WTC11 (cell line): Measurements from ENCODE around the gene SLC22A31. TPM values are rescaled to one million over a fixed set of nuclear protein-coding genes. Genes with fewer than 3 reads are reported as not detected.

ENCODE experiments used
- ATAC-seq: fragments of 200-7000 bp; cut with Tn5 transposase; 2 replicates; pipeline ENCODE4 v1.10.0; 2021; ENCODE audit warnings: mild to moderate bottlenecking, moderate library complexity
- CTCF ChIA-PET: fragments of 300-600 bp; sonication (Branson Sonifier 250); formaldehyde crosslinking; loops from one replicate; lab custom pipeline; 2021; ENCODE audit warnings: antibody characterized with exemption; lab: Charles Lee
- POLR2A ChIA-PET: fragments of 350-600 bp; sonication (Branson Sonifier 250); formaldehyde crosslinking; loops from one replicate; lab custom pipeline; 2021; ENCODE audit warnings: antibody characterized with exemption; lab: Charles Lee
- DNase-seq: peaks from one replicate; pipeline ENCODE4 v3.0.0; 2021; ENCODE audit warnings: low spot score
- H3K27ac Mint-ChIP-seq: 2 replicates; pipeline ENCODE4 v1.8.0; 2021; ENCODE audit warnings: mixed read lengths
- H3K27me3 Mint-ChIP-seq: 2 replicates; pipeline ENCODE4 v1.8.0; 2021; ENCODE audit warnings: low read depth, mild to moderate bottlenecking, moderate library complexity, mixed read lengths
- H3K36me3 Mint-ChIP-seq: 2 replicates; pipeline ENCODE4 v1.8.0; 2021; ENCODE audit warnings: mixed read lengths
- H3K4me1 Mint-ChIP-seq: 2 replicates; pipeline ENCODE4 v1.8.0; 2022; ENCODE audit warnings: mixed read lengths
- H3K4me3 Mint-ChIP-seq: 2 replicates; pipeline ENCODE4 v1.8.0; 2021; ENCODE audit warnings: mild to moderate bottlenecking, moderate library complexity, mixed read lengths
- H3K9me3 Mint-ChIP-seq: 2 replicates; pipeline ENCODE4 v1.8.0; 2021; ENCODE audit warnings: mixed read lengths
- CREM ChIP-seq: sonication (generic); formaldehyde crosslinking; IDR thresholded peaks from 2 replicates; pipeline ENCODE4 v1.8.1; 2022; ENCODE audit warnings: mild to moderate bottlenecking, missing genetic modification reagents, moderate library complexity
- ELF4 ChIP-seq: sonication (generic); formaldehyde crosslinking; IDR thresholded peaks from 2 replicates; pipeline ENCODE4 v1.8.1; 2022; ENCODE audit warnings: low read depth, mild to moderate bottlenecking, moderate library complexity, missing genetic modification reagents
- ETV6 ChIP-seq: sonication (generic); formaldehyde crosslinking; IDR thresholded peaks from 2 replicates; pipeline ENCODE4 v1.8.1; 2022; ENCODE audit warnings: mild to moderate bottlenecking, missing genetic modification reagents
- FOXJ3 ChIP-seq: sonication (generic); formaldehyde crosslinking; IDR thresholded peaks from 2 replicates; pipeline ENCODE4 v1.9.0; 2021; ENCODE audit warnings: missing genetic modification reagents, mild to moderate bottlenecking, borderline replicate concordance
- HMGA2 ChIP-seq: fragments of 250-450 bp; sonication (Bioruptor Pico); IDR thresholded peaks from 2 replicates; pipeline ENCODE4 v1.4.0; 2021; ENCODE audit warnings: mild to moderate bottlenecking, moderate library complexity
- IRF2 ChIP-seq: sonication (generic); formaldehyde crosslinking; IDR thresholded peaks from 2 replicates; pipeline ENCODE4 v1.8.0; 2022; ENCODE audit warnings: low read depth, missing genetic modification reagents, borderline replicate concordance
- JAZF1 ChIP-seq: fragments of 250-450 bp; sonication (Bioruptor Pico); IDR thresholded peaks from 2 replicates; pipeline ENCODE4 v1.9.0; 2021; ENCODE audit warnings: moderate library complexity, mild to moderate bottlenecking, inconsistent platforms
- MXD4 ChIP-seq: fragments of 250-450 bp; sonication (Bioruptor Pico); IDR thresholded peaks from 2 replicates; pipeline ENCODE4 v1.8.0; 2021; ENCODE audit warnings: mild to moderate bottlenecking, moderate library complexity, borderline replicate concordance
- MYBL2 ChIP-seq: sonication (generic); formaldehyde crosslinking; IDR thresholded peaks from 2 replicates; pipeline ENCODE4 v1.8.1; 2023; ENCODE audit warnings: mild to moderate bottlenecking, moderate library complexity, missing genetic modification reagents
- SP1 ChIP-seq: sonication (generic); formaldehyde crosslinking; conservative IDR thresholded peaks from 2 replicates; pipeline ENCODE4 v1.8.1; 2022; ENCODE audit warnings: missing genetic modification reagents
- TEAD4 ChIP-seq: sonication (generic); formaldehyde crosslinking; IDR thresholded peaks from 2 replicates; pipeline ENCODE4 v1.8.0; 2022; ENCODE audit warnings: mild to moderate bottlenecking, missing genetic modification reagents
- TP53 ChIP-seq: sonication (generic); formaldehyde crosslinking; IDR thresholded peaks from 2 replicates; pipeline ENCODE4 v1.8.1; 2023; ENCODE audit warnings: mild to moderate bottlenecking, missing genetic modification reagents
- ZBTB21 ChIP-seq: sonication (generic); formaldehyde crosslinking; IDR thresholded peaks from 2 replicates; pipeline ENCODE4 v1.8.1; 2023; ENCODE audit warnings: mild to moderate bottlenecking, missing genetic modification reagents, borderline replicate concordance
- ZNF121 ChIP-seq: sonication (generic); formaldehyde crosslinking; IDR thresholded peaks from 2 replicates; pipeline ENCODE4 v1.8.0; 2023; ENCODE audit warnings: missing genetic modification reagents
- ZNF232 ChIP-seq: sonication (generic); formaldehyde crosslinking; IDR thresholded peaks from 2 replicates; pipeline ENCODE4 v1.8.0; 2022; ENCODE audit warnings: mild to moderate bottlenecking, missing genetic modification reagents
- ZNF317 ChIP-seq: sonication (generic); formaldehyde crosslinking; IDR thresholded peaks from 2 replicates; pipeline ENCODE4 v1.8.1; 2023; ENCODE audit warnings: low read depth, mild to moderate bottlenecking, moderate library complexity, missing genetic modification reagents, borderline replicate concordance
- total RNA-seq: library from RNA; stranded (reverse); gene quantifications from 3 replicates; pipeline ENCODE4 v1.2.3, GENCODE V29; 2021
- TF ChIP-seq, protein P1 (sequence below): sonication (generic); formaldehyde crosslinking; IDR thresholded peaks from 2 replicates; pipeline ENCODE4 v1.8.0; 2023; ENCODE audit warnings: missing genetic modification reagents, mild to moderate bottlenecking, borderline replicate concordance
- TF ChIP-seq, protein P2 (sequence below): sonication (generic); formaldehyde crosslinking; IDR thresholded peaks from 2 replicates; pipeline ENCODE4 v1.8.1; 2022; ENCODE audit warnings: missing genetic modification reagents, borderline replicate concordance
- TF ChIP-seq, protein P3 (sequence below): fragments of 200-600 bp; IDR thresholded peaks from 2 replicates; pipeline ENCODE4 v1.8.0; 2022; ENCODE audit warnings: antibody characterized with exemption
- TF ChIP-seq, protein P4 (sequence below): sonication (generic); formaldehyde crosslinking; IDR thresholded peaks from 2 replicates; pipeline ENCODE4 v1.8.0; 2023; ENCODE audit warnings: missing genetic modification reagents
- TF ChIP-seq, protein P5 (sequence below): sonication (generic); formaldehyde crosslinking; IDR thresholded peaks from 2 replicates; pipeline ENCODE4 v1.8.1; 2023; ENCODE audit warnings: mild to moderate bottlenecking, moderate library complexity, missing genetic modification reagents
- TF ChIP-seq, protein P6 (sequence below): sonication (generic); formaldehyde crosslinking; IDR thresholded peaks from 2 replicates; pipeline ENCODE4 v1.8.0; 2022; ENCODE audit warnings: mild to moderate bottlenecking, missing genetic modification reagents
- TF ChIP-seq, protein P7 (sequence below): fragments of 250-450 bp; sonication (Bioruptor Pico); IDR thresholded peaks from 2 replicates; pipeline ENCODE4 v1.9.0; 2021; ENCODE audit warnings: mild to moderate bottlenecking

Gene SLC22A31
- total RNA-seq, 1 experiment from 2014 or later = 12.1 TPM

DNA sequence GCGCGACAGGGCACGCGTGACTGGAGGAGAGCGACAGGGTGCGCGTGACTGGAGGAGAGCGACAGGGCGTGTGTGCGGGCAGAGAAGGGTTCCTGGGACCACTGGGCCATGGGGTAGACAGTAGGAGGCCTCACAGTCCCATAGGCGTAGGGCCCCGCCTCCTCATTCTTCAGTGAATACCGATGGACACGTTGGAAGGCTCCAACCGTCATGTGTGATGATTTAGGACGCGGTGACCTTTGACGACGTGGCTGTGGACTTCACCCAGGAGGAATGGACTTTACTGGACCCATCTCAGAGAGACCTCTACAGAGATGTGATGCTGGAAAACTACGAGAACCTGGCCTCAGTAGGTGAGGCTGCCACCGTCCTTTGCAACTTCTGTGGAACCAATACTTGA is 22.6 kb upstream of the SLC22A31 start:
- Mint-ChIP-seq H3K9me3 (peaks cover 14% of the 10 kb centered on the region), H3K36me3 (peaks cover 56% of the 10 kb centered on the region), H3K4me3 (no peak overlapping the region), H3K27me3 (no peaks in the 10 kb centered on the region)
- ATAC-seq = no peak
- POLR2A ChIA-PET = no interaction called here
- DNase-seq = no peak
- TF ChIP-seq ZBTB21 (CRISPR knock-in tag) (no peak), IRF2 (CRISPR knock-in tag) (no peak), TEAD4 (no peak), ELF4 (CRISPR knock-in tag) (no peak), HMGA2 (CRISPR knock-in tag) (no peak), CREM (CRISPR knock-in tag) (no peak), MYBL2 (no peak)
- TF ChIP-seq, protein P1, sequence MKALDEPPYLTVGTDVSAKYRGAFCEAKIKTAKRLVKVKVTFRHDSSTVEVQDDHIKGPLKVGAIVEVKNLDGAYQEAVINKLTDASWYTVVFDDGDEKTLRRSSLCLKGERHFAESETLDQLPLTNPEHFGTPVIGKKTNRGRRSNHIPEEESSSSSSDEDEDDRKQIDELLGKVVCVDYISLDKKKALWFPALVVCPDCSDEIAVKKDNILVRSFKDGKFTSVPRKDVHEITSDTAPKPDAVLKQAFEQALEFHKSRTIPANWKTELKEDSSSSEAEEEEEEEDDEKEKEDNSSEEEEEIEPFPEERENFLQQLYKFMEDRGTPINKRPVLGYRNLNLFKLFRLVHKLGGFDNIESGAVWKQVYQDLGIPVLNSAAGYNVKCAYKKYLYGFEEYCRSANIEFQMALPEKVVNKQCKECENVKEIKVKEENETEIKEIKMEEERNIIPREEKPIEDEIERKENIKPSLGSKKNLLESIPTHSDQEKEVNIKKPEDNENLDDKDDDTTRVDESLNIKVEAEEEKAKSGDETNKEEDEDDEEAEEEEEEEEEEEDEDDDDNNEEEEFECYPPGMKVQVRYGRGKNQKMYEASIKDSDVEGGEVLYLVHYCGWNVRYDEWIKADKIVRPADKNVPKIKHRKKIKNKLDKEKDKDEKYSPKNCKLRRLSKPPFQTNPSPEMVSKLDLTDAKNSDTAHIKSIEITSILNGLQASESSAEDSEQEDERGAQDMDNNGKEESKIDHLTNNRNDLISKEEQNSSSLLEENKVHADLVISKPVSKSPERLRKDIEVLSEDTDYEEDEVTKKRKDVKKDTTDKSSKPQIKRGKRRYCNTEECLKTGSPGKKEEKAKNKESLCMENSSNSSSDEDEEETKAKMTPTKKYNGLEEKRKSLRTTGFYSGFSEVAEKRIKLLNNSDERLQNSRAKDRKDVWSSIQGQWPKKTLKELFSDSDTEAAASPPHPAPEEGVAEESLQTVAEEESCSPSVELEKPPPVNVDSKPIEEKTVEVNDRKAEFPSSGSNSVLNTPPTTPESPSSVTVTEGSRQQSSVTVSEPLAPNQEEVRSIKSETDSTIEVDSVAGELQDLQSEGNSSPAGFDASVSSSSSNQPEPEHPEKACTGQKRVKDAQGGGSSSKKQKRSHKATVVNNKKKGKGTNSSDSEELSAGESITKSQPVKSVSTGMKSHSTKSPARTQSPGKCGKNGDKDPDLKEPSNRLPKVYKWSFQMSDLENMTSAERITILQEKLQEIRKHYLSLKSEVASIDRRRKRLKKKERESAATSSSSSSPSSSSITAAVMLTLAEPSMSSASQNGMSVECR (CRISPR knock-in tag) = no peak
- TF ChIP-seq, all 79 proteins: peak for 0
- Mint-ChIP-seq H3K4me1 (0 out of 2 replicates have a peak, but pooled peaks cover 2% of the 10 kb centered on the region), H3K27ac (no peak overlapping the region)
- CTCF ChIA-PET = no interaction called here

DNA sequence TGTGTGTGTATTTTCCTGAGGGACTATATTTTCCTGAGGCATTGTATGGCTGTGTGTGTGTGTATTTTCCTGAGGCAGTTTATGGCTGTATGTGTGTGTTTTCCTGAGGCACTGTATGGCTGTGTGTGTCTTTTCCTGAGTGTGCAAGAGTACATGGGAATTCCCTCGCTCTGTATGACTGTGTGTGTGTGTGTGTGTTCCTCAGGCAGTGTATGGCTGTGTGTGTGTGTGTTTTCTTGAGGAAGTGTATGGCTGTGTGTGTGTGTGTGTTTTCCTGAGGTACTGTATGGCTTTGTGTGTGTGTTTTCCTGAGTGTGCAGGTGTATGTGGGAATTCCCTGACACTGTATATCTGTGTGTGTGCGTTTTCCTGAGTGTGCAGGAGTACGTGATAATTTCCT is 21.3 kb upstream of the SLC22A31 start:
- POLR2A ChIA-PET = no interaction called here
- no peak overlapping the region for H3K27ac Mint-ChIP-seq
- DNase-seq (no peak), ATAC-seq (no peak)
- peaks cover 7% of the 10 kb centered on the region for H3K4me1 Mint-ChIP-seq
- CTCF ChIA-PET = no interaction called here
- TF ChIP-seq ZNF232 (CRISPR knock-in tag) (no peak), FOXJ3 (CRISPR knock-in tag) (no peak), ELF4 (CRISPR knock-in tag) (no peak), CREM (CRISPR knock-in tag) (no peak), ETV6 (CRISPR knock-in tag) (no peak), SP1 (no peak), JAZF1 (CRISPR knock-in tag) (no peak), TP53 (no peak), ZNF121 (CRISPR knock-in tag) (no peak), ZNF317 (no peak), MXD4 (CRISPR knock-in tag) (no peak)
- TF ChIP-seq, protein P2, sequence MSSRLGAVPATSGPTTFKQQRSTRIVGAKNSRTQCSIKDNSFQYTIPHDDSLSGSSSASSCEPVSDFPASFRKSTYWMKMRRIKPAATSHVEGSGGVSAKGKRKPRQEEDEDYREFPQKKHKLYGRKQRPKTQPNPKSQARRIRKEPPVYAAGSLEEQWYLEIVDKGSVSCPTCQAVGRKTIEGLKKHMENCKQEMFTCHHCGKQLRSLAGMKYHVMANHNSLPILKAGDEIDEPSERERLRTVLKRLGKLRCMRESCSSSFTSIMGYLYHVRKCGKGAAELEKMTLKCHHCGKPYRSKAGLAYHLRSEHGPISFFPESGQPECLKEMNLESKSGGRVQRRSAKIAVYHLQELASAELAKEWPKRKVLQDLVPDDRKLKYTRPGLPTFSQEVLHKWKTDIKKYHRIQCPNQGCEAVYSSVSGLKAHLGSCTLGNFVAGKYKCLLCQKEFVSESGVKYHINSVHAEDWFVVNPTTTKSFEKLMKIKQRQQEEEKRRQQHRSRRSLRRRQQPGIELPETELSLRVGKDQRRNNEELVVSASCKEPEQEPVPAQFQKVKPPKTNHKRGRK = no peak
- TF ChIP-seq, protein P3, sequence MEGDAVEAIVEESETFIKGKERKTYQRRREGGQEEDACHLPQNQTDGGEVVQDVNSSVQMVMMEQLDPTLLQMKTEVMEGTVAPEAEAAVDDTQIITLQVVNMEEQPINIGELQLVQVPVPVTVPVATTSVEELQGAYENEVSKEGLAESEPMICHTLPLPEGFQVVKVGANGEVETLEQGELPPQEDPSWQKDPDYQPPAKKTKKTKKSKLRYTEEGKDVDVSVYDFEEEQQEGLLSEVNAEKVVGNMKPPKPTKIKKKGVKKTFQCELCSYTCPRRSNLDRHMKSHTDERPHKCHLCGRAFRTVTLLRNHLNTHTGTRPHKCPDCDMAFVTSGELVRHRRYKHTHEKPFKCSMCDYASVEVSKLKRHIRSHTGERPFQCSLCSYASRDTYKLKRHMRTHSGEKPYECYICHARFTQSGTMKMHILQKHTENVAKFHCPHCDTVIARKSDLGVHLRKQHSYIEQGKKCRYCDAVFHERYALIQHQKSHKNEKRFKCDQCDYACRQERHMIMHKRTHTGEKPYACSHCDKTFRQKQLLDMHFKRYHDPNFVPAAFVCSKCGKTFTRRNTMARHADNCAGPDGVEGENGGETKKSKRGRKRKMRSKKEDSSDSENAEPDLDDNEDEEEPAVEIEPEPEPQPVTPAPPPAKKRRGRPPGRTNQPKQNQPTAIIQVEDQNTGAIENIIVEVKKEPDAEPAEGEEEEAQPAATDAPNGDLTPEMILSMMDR = no peak
- TF ChIP-seq, protein P4, sequence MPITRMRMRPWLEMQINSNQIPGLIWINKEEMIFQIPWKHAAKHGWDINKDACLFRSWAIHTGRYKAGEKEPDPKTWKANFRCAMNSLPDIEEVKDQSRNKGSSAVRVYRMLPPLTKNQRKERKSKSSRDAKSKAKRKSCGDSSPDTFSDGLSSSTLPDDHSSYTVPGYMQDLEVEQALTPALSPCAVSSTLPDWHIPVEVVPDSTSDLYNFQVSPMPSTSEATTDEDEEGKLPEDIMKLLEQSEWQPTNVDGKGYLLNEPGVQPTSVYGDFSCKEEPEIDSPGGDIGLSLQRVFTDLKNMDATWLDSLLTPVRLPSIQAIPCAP (CRISPR knock-in tag) = no peak
- TF ChIP-seq, protein P5, sequence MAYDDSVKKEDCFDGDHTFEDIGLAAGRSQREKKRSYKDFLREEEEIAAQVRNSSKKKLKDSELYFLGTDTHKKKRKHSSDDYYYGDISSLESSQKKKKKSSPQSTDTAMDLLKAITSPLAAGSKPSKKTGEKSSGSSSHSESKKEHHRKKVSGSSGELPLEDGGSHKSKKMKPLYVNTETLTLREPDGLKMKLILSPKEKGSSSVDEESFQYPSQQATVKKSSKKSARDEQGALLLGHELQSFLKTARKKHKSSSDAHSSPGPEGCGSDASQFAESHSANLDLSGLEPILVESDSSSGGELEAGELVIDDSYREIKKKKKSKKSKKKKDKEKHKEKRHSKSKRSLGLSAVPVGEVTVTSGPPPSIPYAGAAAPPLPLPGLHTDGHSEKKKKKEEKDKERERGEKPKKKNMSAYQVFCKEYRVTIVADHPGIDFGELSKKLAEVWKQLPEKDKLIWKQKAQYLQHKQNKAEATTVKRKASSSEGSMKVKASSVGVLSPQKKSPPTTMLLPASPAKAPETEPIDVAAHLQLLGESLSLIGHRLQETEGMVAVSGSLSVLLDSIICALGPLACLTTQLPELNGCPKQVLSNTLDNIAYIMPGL (CRISPR knock-in tag) = no peak
- TF ChIP-seq, protein P6, sequence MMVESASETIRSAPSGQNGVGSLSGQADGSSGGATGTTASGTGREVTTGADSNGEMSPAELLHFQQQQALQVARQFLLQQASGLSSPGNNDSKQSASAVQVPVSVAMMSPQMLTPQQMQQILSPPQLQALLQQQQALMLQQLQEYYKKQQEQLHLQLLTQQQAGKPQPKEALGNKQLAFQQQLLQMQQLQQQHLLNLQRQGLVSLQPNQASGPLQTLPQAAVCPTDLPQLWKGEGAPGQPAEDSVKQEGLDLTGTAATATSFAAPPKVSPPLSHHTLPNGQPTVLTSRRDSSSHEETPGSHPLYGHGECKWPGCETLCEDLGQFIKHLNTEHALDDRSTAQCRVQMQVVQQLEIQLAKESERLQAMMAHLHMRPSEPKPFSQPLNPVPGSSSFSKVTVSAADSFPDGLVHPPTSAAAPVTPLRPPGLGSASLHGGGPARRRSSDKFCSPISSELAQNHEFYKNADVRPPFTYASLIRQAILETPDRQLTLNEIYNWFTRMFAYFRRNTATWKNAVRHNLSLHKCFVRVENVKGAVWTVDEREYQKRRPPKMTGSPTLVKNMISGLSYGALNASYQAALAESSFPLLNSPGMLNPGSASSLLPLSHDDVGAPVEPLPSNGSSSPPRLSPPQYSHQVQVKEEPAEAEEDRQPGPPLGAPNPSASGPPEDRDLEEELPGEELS (CRISPR knock-in tag) = no peak
- TF ChIP-seq, protein P7, sequence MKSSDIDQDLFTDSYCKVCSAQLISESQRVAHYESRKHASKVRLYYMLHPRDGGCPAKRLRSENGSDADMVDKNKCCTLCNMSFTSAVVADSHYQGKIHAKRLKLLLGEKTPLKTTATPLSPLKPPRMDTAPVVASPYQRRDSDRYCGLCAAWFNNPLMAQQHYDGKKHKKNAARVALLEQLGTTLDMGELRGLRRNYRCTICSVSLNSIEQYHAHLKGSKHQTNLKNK (CRISPR knock-in tag) = no peak
- no peaks in the 10 kb centered on the region for H3K27me3 Mint-ChIP-seq
- no peak overlapping the region for H3K4me3 Mint-ChIP-seq
- peaks cover 3% of the 10 kb centered on the region for H3K9me3 Mint-ChIP-seq
- peaks cover 43% of the 10 kb centered on the region for H3K36me3 Mint-ChIP-seq
